ENCODE results near the gene SESTD1.

SESTD1 gene

DNA sequence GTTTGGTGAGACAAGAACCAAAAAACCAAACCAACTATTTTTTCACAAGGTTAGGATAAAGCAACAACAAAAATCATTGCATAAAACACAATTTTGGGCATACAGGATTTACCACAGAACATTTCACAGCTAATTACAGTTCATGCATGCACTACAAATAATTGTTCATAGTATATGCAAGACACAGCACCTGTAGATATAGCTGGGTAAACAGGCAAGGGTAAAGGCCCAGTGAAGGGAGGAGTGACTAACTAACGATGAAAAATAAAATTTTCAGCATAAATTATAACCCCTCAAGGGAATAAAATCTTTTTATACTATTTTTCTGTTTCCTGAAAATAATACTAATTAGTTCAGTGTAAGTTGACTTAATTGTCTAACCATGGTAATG, 141.4 kb downstream of the SESTD1 start:
- no peak overlapping the region for H3K4me3 ChIP-seq (ENCODE audit: low read length)
- TF ChIP-seq, protein P1, sequence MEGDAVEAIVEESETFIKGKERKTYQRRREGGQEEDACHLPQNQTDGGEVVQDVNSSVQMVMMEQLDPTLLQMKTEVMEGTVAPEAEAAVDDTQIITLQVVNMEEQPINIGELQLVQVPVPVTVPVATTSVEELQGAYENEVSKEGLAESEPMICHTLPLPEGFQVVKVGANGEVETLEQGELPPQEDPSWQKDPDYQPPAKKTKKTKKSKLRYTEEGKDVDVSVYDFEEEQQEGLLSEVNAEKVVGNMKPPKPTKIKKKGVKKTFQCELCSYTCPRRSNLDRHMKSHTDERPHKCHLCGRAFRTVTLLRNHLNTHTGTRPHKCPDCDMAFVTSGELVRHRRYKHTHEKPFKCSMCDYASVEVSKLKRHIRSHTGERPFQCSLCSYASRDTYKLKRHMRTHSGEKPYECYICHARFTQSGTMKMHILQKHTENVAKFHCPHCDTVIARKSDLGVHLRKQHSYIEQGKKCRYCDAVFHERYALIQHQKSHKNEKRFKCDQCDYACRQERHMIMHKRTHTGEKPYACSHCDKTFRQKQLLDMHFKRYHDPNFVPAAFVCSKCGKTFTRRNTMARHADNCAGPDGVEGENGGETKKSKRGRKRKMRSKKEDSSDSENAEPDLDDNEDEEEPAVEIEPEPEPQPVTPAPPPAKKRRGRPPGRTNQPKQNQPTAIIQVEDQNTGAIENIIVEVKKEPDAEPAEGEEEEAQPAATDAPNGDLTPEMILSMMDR (conservative IDR thresholded peaks at IDR 0.05; ENCODE audit: low read depth, low read length) = no peak
- no peak for DNase-seq (ENCODE audit: low read depth)

DNA sequence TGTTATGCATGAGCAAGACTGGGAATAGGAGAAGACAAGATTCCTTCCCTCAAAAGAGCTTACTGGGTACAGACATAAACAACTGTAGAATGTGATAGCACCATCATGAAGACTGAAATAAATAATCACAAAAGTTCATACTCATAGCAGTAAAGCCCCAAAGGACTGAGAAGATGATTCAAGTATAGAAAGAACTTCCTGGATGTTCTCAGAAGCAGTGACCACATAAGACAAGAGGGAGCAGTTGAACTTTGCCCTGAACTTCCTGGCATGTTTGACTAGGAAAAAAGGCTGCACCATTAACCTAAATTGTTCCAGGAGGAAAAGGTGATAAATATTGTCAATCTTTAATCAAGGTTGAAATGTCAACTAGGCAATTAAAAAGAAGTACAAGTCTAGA, 156.9 kb downstream of the SESTD1 start:
- H3K4me3 ChIP-seq (ENCODE audit: low read length) = no peak overlapping the region
- no peak for DNase-seq (ENCODE audit: low read depth)
- TF ChIP-seq, protein P1 (conservative IDR thresholded peaks at IDR 0.05; ENCODE audit: low read depth, low read length) = no peak

DNA sequence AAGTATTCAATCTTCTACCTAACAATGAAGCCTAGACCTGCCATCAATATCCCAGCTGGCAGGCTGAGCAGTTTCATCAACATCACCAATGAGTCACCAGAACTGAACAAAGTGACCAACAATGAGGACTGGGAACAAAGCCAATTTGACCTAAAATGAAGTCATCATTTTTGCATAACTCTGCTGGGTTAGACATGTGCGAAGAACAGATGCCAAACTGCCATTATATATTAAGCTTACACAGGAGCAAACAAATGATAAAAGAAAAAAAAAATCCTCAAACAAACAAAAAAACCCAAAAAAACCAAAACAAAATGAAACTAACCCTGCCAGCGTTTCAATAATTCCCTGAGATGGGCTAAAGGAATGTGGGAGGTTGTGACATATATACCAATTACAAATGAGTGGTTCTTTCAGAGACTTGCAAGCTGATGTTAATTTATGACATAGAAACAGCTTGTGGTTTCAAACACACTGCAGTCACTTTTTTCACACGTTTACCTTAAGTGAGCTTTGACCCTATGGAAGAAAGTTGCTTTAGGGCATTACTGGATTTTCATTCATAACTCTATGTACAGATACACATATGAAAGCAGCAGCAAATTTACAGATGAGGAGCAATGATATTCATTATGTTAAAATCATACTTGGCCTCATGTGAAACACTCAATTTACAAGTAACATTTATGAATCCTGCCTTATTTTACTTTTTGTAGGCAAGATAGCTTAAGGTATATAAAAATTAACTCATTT, 157.8 kb downstream of the SESTD1 start:
- no peak overlapping the region for H3K4me3 ChIP-seq (ENCODE audit: low read length)
- peak; percentile 94 for DNase-seq (ENCODE audit: low read depth)
- TF ChIP-seq, protein P1 (conservative IDR thresholded peaks at IDR 0.05; ENCODE audit: low read depth, low read length) = no peak

DNA sequence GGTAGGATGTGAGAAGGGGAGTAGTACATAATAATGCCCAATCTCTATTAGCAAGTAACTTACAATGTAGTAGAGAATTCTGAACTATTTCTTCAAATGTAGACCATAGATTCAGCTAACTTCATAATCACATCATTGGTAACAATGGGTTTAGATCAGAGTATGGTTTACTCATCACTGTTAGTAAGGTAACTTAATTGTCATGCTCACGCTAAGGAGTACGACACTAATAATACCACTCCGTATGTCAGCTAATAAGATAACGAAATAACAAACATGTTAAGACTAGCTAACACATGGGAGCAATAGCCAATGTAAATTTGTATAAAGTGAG, 158.3 kb downstream of the SESTD1 start:
- no peak overlapping the region for H3K4me3 ChIP-seq (ENCODE audit: low read length)
- TF ChIP-seq, protein P1 (conservative IDR thresholded peaks at IDR 0.05; ENCODE audit: low read depth, low read length) = no peak
- DNase-seq (ENCODE audit: low read depth) = no peak

DNA sequence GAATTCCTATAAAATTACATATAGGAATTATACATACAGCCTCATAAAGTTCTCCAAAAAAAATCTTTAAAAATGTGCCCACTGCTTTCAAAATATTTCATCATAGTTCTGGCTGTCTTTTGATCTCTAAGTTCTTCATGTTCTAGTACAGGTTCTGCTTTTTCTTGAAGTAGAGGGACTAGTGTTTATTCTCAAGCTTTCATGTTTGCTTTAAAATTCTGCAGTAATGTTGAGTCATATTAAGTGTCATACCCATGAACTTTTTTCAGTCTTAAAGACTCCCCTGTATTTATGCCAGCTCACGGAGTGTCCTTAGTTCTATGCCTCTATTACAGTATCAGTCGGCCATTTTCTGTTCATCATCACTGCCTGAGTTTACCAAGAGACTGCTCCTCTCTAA, 159.9 kb downstream of the SESTD1 start:
- DNase-seq (ENCODE audit: low read depth) = no peak
- H3K4me3 ChIP-seq (ENCODE audit: low read length) = no peak overlapping the region
- TF ChIP-seq, protein P1 (conservative IDR thresholded peaks at IDR 0.05; ENCODE audit: low read depth, low read length) = no peak

DNA sequence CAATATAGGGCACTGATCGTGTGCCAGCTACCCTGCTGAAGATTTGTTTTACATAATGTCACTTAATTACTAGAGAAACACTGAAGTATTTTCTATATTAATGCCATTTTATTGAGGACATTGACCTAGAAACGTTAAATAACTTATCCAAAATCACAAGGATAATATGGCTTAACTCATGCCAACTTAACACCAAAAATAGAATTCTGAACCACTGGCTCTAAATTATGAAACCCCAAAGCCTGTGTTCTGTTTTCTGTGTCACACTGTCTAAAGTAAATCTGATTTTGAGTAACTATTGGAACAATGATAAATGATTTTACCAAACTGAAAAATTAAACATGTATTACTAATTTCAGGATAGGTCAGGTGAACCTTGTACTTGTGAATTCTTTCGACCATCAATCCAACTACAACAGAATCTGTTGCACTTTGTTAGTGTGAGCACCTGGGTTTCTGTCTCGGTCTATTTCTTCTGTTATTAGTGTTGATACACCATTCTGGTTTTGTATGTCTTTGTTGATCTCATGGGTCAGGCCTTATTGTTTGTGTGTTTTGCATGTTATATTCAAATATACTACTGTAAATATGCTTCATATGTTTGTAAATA, 166.4 kb downstream of the SESTD1 start:
- TF ChIP-seq, protein P1 (conservative IDR thresholded peaks at IDR 0.05; ENCODE audit: low read depth, low read length) = no peak
- DNase-seq (ENCODE audit: low read depth) = no peak

DNA sequence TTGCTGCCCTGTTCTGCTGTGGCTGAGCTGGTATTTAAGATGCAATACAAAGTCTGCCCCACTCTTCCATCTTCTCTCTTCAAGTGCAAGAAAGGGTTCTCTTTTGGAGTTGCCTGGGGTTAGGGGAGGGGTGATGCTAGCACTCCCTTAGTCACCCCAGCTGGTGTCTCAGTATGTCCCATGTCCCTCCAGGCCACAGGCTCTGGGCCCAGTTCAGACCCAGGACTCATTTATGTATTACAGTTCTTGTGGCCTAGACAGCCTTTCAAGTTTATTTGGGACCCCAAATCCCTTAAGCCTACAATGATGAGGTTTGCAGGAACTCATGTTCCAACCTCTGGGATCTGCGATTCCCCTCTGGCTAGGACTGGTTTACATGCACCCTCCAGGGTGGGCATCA, 167.5 kb downstream of the SESTD1 start:
- TF ChIP-seq, protein P1 (conservative IDR thresholded peaks at IDR 0.05; ENCODE audit: low read depth, low read length) = no peak
- no peak for DNase-seq (ENCODE audit: low read depth)

More for the DNA sequence above, 166.4 kb downstream of the SESTD1 start:
- H3K4me3 ChIP-seq (ENCODE audit: low read length) = no peak overlapping the region

More for the DNA sequence above, 167.5 kb downstream of the SESTD1 start:
- H3K4me3 ChIP-seq (ENCODE audit: low read length) = no peak overlapping the region

Data from retinal pigment epithelial cell (primary cell).